ENCODE measurements around the gene AMPD3.

Gene AMPD3

DNA sequence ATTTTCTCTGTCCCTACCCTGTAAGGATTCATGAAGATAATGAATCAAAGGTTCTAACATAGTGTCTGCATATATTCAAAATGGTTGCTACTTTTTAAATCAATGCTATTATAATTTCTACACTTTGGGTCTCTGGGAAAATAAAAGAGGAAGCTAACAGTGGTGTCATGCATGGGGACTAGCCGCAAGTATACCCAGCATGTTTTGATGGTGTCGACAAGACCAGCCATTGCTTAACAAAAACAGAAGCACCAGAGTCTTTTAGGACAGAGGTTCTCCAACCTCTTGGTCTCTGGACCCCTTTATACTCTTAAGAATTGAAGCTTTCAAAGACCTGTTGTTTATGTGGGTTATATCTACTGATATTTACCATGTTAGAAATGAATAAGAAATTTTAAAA lies 48.2 kb downstream of the AMPD3 start:
- no peak for DNase-seq (ENCODE audit: low read depth in 2 of 2)

- no peak for DNase-seq (ENCODE audit: low read depth in 2 of 2)
Measured at GRCh38 chr11:10503777-10504480, 48.9 kb downstream of the AMPD3 start.

GRCh38 chr11:10504490-10504889 lies 49.4 kb downstream of the AMPD3 start:
- no peak for DNase-seq (ENCODE audit: low read depth in 2 of 2)

- no peak for DNase-seq (ENCODE audit: low read depth in 2 of 2)
Measured at GRCh38 chr11:10505278-10506007, 50.4 kb downstream of the AMPD3 start.

GRCh38 chr11:10506008-10506370 lies 50.9 kb downstream of the AMPD3 start:
- DNase-seq (ENCODE audit: low read depth in 2 of 2) = no peak

DNA sequence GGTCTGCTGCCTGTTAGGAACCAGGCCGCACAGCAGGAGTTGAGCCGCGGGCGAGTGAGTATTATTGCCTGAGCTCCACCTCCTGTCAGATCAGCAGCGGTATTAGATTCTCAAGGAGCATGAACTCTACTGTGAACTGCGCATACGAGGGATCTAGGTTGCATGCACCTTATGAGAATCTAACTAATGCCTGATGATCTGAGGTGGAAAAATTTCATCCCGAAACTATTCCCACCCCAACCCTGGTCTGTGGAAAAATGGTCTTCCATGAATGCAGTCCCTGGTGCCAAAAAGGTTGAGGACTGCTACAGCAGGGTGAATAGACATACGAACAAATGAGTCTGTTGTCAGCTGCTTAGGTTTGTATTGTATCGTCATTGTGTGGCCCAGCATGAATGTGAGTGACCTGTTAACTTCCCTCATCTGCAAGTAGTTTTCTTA lies 56.1 kb downstream of the AMPD3 start:
- DNase-seq (ENCODE audit: low read depth in 2 of 2) = no peak

- DNase-seq (ENCODE audit: low read depth in 2 of 2) = peak in 1 of 2 experiments; percentile 3
Measured at GRCh38 chr11:10514202-10514601, 59.1 kb downstream of the AMPD3 start.

DNA sequence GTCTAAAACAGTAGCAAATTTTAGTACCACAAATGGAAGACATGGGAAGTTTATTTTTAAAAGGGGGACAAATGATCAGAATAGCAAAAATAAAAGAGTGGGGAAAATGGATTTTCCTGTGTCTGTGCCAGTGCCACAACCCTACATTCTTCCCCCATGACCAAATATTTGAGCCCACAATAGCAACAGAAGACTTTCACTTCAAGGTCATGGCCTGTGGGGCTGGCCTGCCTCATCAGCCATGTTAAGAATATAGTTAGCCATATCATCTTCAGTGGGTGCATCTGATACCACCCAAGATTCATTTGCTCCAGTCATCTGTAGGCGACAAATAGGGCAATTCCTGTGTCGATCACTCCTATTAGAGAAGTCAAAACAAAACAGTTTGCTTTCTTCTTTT lies 59.6 kb downstream of the AMPD3 start:
- DNase-seq (ENCODE audit: low read depth in 2 of 2) = no peak

GRCh38 chr11:10515418-10515817 lies 60.4 kb downstream of the AMPD3 start:
- no peak for DNase-seq (ENCODE audit: low read depth in 2 of 2)

DNA sequence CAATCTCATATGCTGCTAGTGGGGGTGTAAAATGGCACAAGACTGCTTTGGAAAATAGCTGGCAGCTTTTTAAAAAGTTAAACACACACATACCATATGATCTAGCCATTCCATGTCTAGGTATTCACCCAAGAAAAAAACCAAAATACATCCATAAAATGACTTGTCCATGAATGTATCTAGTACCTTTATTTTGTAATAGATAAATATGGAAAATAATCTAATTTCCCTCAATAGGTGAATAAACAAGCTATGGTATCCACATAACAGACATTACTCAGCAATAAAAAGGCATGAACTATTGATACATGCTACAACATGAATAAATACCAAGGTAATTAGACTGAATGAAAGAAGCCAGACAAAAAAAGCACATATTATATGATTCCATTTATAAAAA lies 63.1 kb downstream of the AMPD3 start:
- no peak for DNase-seq (ENCODE audit: low read depth in 2 of 2)

GRCh38 chr11:10518891-10519290 lies 63.8 kb downstream of the AMPD3 start:
- no peak for DNase-seq (ENCODE audit: low read depth in 2 of 2)

DNA sequence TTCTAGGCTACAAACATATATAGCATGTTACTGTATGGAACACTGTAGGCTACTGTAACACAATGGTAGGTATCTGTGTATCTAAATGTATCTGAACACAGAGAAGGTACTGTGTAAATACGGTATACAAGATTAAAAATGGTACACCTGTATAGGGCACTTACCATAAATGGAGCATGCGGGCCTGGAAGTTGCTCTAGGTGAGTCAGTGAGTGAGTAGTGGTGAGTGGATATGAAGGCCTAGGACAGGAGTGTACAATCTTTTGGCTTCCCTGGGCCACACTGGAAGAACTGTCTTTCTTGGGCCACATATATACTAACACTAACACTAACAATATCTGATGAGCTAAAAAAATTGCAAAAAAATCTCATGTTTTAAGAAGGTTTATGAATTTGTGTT lies 64.6 kb downstream of the AMPD3 start:
- DNase-seq (ENCODE audit: low read depth in 2 of 2) = no peak

DNA sequence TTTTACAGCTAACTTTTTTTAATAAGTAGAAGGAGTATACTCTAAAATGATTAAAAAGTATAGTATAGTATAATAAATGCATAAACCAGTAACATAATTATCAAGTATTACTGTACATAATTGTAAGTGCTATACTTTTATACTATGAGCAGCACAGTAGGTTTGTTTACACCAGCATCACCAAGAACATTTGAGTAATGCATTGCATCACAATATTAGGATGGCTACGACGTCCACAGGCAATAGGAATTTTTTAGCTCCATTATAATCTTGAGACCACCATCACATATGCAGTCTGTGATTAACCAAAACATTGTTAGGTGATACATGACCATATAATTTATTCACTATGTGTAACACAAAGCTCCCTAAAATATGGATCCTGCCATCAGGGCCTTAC lies 65.5 kb downstream of the AMPD3 start:
- DNase-seq (ENCODE audit: low read depth in 2 of 2) = no peak

DNA sequence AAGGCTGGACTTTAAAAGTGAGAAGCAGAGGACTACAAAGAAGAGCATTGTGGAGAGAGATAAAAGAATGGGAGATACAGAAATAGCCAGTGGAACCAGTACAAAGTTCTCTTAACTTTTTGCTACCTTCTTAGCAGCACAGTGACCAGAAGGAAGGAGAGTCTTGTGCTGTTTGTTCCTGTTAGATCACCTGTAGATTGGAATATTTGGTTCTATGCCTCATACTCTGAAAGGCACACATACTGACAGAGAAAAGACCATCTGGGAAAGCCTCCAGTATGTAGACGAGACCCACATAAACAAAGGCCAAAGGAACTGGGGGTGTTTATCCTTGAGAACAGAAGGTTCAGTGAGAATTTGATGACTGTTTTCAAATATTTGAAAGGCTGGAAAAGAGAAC lies 67.2 kb downstream of the AMPD3 start:
- DNase-seq (ENCODE audit: low read depth in 2 of 2) = no peak

DNA sequence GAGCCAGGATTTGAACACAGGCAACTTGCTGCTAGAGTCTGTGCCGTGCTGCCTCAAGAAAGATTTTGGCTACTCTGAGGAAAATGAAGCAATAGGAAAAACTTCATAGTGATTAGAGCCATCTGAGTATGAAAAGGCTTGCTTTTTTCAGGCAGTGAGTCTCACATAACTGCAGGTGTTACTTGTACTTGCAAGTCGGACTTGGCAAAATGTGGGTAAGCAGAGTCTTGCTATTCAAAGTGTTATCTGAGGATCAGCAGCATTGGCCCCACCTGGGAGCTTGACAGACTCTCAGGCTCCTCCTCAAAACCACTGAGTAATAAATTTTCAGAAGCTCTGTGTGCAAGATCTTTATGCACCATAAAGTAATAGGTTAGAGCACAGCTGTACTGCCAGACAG lies 67.9 kb downstream of the AMPD3 start:
- no peak for DNase-seq (ENCODE audit: low read depth in 2 of 2)

GRCh38 chr11:10524471-10524870 lies 69.4 kb downstream of the AMPD3 start:
- no peak for DNase-seq (ENCODE audit: low read depth in 2 of 2)

DNA sequence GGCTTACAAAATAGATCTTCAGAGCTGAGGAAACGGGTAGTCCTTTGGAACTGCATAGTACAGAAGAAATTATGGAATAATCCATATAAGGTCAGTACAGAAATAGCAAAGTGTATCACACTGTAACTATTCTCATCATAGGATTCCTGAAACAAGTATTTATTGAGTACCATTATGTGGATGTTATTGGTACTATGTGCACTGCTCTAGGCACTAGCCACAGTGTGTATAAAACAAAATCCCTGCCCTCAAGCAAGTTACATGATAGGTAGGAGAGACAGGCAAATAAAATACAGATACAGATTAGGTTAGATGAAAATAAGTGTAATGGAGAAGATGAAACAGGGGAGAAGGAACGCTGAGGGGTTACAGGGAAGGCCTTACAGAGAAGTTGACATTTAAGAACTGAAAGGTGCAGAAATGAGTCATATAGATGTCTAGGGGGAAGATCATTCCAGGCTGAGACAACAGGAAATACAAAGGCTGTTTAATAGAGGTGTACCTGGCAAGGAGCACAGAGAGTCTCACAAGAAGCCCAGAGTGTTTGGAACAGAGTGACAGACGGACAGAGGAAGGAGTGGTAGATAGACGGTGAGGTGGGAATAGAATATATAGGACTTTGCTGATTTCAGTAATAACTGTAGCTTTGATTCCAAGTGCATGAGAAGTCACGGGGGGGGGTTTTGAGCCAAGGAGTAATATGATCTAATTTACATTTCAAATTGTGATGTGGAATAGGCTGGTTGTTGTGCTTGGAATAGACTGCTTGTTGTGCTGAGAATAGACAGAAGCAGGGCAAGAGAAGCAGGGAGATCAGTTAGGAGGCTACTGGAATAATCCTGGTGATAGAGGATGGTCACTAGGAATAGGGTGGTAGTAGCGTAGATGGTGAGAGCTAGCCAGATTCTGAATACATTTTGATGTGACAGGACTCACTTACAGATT lies 72.2 kb downstream of the AMPD3 start:
- DNase-seq (ENCODE audit: low read depth in 2 of 2) = no peak

DNA sequence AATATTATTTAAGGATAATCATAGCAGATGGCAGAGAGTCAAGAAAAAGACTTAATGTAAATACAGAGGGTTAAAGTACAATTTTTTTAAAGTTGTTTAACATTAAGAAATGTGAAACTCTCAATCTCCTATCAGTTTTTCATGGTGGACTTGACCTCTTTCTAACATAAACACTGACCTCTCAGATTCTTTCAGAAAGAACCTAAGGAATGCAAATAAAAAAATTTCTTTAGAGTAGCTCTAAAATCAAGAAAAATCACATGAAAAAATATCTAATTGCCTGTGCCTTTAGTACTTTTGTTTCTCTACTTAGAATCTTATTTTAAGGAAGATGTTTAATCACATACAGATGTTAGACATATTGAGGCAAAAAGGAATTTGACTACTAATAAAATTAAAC lies 73.1 kb downstream of the AMPD3 start:
- no peak for DNase-seq (ENCODE audit: low read depth in 2 of 2)

- DNase-seq (ENCODE audit: low read depth in 2 of 2) = no peak
Measured at GRCh38 chr11:10529279-10529678, 74.2 kb downstream of the AMPD3 start.

GRCh38 chr11:10532526-10532925 lies 77.5 kb downstream of the AMPD3 start:
- no peak for DNase-seq (ENCODE audit: low read depth in 2 of 2)

DNA sequence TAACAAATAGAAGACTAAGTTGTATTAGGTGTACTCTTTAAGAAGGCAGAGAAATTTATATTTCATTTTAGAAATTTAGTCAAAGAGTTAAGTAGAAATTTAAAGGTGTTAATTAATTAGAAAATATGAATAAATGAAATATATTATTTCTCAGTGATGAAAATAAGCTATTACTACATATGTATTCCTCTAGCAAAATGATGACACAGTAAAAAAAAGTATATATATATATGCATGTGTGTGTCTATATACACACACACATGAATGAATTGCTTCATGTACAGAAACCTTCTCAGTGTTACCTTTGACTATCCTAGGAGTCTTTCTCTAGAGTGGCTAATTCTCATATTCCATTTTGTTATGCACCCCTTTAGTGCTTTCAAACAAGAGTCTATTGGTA lies 78.3 kb downstream of the AMPD3 start:
- no peak for DNase-seq (ENCODE audit: low read depth in 2 of 2)

DNA sequence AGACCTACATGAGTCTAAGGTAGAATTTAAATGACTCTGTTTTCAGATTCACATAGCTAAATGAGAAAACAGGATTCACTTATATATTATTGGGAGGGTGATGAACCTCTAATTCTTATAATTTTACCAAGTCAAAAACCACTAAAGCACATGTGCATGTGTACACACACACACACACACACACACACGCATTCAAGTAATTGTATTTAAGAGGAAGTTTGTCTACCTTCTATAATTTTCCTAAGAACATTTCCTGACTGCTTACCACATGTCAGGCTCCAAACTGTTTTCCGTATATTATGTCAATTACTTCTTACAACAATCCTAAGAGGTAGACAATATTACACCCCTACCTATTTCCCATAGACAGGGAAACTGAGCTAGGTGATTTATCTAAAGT lies 79.3 kb downstream of the AMPD3 start:
- DNase-seq (ENCODE audit: low read depth in 2 of 2) = no peak

Measured in fibroblast of skin of left quadriceps (primary cell).